HG02610 (cell line): ENCODE results near the gene IL17B.
"Not testable (repeated sequence)": the region's sequence is repeated elsewhere in the genome, so short reads cannot be mapped to it uniquely, and the experiment has no call there.

Source experiments
- ATAC-seq: cut with Tn5 transposase; IDR thresholded peaks from one replicate; pipeline ENCODE4 v1.9.1; 2021; ENCODE audit warnings: mild to moderate bottlenecking, moderate library complexity; ENCODE audit not compliant: unreplicated experiment

IL17B gene

DNA sequence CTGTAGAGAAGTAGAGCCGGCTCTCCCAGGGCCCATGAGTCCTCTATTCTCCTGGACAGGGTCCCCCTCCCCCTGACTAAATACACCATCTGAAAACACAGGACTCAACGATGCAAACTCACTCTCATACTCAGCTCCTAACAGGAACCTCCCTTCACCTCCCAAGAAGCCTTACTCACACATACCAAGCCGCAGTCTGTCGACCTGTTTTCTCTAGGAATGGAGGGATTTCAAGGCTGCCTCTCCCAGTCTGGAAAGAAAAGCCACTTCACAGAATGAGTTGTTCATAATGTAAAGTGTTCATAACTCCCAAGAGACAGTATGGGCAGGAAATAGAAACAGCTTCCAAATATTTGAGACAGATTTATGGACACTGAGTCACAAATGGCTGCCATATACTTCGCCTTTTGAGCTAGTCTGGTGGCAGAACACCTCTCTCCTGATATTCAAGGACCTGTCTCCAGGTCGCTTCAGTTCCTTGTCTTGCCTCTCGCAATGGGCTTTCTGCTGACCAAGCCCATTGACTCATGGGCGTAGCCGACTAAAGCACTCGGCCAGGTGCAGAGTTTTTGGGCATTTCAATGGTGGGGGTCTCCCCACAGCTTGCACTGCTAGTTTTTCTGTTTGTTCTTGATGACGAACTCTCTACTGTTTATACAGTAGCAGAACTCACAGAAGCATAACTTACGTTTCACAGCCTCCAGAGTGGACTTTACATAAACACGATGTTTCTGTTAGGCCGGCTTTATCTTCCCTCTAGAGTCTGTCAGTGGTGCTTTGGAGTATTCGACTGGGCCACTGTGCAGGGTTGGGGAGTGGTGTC is 25.0 kb upstream of the IL17B start:
- no peak for ATAC-seq

DNA sequence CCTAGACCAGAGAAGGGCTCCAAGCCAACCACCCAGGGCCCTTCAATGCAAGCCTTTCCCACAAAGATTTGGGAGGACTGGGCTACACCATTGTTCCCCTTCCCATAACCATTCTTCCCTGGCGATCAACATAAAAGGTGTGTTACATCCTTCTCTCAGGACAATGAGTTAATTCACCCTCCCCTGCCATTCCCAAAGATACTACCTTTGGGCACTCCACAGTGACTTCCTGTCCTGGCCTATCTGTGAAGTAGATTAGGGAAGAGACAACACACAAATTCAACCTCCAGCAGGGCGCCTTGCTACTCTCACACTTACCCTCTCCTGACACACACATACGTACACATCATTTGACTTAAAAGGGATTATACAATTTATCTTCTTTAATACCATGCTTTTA is 23.2 kb upstream of the IL17B start:
- no peak for ATAC-seq

DNA sequence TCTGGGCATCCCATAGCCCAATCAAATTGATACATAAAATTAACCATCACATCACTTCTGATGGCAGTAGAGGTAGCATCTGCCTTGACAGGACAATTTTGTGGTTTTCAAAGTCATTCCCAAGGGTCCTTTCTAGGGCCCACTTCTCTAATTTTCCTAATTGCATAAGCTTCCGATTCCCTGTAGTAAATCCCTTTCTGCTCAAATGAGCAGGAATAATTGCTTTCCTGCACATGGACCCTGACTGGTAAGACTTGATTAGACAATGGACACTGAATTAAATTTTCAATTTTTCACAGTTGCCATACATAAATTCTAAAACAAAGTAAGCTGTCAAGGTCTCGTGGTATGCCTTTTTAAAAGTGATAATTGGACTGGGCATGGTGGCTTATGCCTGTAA is 22.0 kb upstream of the IL17B start:
- no peak for ATAC-seq

DNA sequence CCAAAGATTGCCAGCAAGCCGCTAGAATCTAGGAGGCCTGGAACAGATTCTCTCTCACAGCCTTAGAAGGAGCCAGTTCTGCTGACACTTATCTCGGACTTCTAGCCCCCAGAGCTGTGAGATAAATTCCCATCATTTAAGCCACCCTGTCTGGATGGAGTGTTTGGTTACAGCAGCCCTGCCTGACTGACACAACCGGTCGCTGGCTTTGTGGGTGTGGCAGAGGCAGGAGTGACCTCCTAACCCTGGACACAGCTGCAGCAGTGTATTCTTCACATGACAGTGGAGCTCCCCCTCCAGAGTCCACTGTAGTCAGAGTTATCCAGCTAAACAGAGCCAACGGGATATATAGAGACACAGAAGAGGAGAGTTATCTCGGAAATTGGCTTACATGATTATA is 21.2 kb upstream of the IL17B start:
- ATAC-seq = no peak

DNA sequence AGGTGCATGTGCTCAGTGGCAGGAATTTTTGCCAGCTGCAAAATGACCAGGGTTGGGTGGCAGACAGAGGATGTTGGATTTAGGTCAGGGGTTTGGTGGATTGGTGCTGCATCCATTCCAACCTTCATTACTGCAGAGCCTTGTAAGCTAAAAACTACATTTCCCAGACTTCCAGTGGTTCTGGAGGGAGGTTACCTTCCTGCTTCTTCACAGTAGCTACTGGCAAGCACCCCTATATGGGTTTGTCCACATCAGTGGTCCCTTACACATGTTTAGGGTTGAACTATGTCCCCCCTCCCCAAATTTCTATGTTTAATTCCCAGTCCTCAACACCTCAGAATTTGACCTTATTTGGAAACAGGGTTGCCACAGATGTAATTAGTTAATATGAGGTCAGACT is 20.7 kb upstream of the IL17B start:
- ATAC-seq = no peak

DNA sequence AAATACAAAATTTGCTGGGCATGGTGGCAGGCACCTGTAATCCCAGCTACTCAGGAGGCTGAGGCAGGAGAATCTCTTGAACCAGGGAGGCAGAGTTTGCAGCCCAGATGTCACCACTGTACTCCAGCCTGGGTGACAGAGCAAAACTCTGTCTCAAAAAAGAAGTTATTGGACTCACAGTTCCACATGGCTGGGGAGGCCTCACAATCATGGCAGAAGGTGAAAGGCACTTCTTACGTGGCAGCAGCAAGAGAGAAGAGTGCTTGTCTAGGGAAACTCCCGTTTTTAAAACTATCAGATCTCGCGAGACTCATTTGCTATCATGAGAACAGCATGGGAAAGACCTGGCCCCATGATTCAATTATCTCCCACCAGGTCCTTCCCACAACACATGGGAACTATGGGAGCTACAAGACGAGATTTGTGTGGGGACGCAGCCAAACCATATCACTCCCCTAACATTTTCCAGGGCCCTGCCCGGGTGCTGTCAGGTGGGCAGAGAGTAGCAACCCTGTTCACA is 19.7 kb upstream of the IL17B start:
- not testable (repeated sequence) for ATAC-seq

DNA sequence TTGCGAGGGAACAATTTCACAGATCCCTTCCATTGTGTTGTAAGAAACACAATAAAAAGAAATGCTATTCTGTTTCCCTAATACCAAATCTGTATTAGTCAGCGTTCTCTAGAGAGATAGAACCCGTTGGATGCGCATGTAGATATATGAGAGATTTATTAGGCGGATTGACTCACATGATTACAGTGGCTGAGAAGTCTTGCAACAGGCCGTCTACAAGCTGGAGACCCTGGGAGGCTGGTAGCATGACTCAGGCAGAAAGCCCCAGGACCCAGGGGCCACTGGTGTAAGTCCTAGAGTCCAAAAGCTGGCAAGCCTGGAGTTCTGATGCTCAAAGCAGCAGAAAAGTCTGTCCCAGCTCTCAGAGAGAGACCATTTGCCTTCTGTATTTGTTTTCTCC is 18.4 kb upstream of the IL17B start:
- no peak for ATAC-seq

DNA sequence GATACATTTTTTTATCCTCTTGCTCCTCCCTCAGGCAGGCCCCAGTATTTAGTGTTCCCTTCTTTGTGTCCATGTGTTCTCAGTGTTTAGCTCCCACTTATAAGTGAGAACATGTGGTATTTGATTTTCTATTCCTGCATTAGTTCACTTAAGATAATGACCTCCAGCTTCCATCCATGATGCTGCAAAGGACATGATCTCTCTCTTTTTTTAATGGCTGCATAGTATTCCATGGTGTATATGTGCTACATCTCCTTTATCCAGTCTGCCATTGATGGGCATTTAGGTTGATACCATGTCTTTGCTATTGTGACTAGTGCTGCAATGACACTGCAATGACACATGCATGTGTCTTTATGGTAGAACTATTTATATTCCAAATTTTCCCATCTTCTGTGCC is 15.9 kb upstream of the IL17B start:
- not testable (repeated sequence) for ATAC-seq

DNA sequence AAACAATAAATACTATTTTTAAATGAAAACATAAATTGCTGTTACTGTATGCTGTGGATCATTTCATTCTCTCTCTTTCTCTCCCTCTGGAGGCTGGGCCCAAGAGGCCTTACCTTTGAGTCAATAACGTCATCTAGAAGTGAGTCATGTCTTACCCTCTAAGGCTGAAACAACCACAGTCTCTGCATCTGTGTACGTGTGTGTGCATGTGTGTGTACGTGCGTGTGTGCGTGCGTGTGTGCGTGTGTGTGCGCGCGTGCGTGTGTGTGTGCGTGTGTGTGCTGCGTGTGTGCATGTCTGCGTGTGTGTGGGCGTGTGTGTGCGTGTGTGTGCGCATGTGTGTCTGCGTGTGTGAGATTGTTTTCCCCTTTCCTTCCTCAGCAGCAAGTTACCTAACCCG is 13.6 kb upstream of the IL17B start:
- ATAC-seq = no peak

DNA sequence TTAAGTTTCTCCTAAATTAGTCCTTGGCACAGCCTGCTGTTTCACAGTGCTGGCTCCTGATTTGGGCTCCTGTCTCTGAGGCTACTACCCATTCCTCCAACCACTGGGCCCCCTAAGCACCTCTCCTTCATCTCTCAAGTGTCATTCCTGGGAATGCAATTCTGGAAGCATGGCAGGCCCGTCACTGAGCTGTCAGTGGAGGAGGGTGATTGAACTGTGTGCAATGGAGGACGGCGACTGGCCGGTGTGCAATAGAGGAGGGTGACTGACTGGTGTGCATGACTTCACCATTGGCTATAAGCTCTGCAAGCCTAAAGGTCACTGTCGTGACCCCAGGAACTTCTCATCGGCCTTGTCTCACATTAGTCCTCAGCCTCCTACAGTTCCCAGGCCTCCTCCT is 12.4 kb upstream of the IL17B start:
- no peak for ATAC-seq

DNA sequence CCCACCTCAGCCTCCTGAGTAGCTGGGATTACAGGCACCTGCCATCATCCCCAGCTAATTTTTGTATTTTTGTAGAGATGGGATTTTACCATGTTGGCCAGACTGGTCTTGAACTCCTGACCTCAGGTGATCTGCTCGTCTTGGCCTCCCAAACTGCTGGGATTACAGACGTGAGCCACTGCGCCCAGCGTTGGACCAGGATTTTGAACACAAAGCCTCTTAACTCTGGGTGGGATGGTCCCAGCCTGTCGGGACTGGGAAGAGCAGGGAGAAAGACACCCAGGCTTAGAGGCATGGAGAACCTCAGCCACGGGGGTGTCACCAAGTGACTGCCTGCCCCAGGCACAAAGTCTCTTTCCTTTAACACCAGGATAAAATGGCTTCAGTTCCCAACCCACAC is 12.0 kb upstream of the IL17B start:
- not testable (repeated sequence) for ATAC-seq

DNA sequence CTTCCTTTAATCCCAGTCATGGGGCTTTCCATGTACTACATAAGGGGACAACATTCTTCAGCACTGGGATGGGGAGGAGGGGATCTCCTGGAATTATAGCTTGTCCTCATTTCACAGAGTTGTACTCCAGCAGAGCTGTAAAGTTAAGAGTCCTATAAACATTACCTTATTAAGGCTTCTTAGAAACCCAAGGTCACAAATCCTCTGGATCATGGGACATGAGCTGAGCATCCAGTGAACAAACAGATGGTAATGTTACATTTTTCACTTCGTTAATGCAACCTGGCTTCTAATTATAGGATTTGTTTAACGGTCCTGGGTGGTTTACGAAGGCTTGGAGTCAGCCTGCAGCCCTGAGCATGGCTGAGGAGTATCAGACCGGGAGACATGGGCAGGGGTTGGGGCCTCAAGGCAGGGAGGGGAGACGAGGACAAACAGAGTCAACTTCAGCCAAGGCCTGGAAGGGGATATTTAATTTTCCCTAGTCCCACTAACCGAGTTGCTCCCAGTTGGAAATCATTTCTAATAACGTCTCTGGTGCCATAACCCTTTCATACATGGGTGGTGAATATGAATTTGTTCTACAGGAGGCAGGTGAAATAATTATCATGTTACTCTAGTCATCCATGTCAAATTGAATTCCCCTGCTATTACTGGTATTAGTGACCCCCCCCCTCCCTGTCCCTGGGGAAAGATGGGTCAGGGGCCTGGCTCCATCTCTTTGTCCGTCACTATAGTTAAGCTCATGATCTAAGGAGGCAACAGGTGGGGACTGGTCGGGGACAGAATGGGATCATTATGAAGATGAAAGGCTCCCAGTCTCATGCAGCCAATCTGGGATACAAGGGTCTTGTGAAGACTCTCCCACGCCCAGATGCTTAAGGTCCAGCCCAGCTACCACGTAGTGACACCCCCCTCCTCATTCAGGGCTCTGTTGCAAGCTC is 10.7 kb upstream of the IL17B start:
- ATAC-seq = no peak

DNA sequence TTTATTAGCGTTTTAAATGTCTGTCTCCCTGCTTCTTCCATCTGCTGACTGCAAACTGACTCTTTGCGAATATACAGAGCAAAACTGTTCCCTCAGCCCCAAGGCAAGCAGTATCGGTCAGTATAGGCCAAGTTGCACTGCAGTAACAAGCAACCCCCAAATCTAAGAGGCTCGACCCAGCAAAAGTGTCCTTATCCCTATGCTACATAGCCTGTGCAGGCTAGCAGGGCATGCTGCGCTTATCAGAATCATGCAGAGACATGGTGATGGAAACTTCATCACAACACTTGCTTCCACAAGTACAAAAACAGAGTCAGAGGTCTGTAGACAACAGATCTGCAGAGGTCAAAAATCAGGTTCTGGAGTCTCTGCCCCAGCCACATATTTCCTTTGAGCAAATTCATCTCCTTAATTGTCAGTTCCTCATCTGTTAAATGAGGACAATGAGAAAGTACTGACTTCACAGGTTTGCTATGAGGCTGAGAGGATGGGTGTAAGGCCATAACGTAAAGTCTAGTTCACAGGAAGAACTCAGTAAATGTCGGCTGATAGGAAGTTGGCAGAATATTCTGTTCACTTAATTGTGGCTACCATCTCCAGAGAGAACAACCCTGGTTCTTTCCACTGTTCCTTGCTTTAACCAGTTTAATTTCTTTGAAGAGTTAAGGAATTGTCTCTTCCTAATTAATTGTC is 9.6 kb upstream of the IL17B start:
- ATAC-seq = no peak

DNA sequence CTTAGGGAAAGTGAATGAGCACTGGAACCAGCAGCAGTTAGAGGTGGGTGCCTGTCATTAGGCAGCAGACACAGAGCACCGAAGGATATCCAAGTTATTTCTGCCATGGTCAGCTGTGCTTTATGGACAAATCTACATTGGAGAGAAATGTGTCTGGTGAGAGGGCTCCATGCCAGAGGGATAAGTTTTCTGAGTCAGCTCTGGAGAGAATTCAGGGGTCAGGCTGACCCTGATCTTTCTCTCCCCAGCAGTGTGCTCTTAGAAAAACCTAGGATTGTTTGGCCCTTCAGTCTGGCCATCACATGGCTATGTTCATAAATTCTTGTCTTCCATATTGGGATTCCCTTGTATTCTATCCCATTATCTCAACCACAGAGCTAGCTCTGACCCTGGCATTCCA is 8.9 kb upstream of the IL17B start:
- ATAC-seq = no peak

DNA sequence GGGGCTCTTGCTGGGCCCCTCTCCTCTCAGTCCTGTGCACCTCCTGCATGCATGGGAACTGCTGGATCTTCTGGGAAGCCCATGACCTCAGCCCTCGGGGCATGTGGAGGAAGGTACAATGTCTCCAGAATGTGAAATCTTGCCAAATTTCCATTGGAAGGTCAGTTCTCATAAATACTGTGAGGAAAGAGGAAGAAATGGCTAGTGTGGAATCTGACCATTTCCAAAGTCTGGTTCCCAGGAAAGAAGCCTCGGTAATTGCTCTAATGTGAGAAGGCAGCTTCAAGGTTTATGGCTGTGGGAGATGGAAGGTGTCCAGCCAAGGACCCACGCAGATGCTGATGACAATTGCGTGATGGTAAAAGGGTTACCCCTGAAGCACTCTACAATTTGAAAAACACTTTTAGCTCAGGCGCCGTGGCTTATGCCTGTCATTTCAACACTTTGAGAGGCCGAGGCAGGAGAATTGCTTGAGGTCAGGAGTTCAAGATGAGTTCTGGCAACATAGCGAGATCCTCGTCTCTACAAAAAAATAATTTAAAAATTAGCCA is 8.1 kb upstream of the IL17B start:
- ATAC-seq = no peak

DNA sequence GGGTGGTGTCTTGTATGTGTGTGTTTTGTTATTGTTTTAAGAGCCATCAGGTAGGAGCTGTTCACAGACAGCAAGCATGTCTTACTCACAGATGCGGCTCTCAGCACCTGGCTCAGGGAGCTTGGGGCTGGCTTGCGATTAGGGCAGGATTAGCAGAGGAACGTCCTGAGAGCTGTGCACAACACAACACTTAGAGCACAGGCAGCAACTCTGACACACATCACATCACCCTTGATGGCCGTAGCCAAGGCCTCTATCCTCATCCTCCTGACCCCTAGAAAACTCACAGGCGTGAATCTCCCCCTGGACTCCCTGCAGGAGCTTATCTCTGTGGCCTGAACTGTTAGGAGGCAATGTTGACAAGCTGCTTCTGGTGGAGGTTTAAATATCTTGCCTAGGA is 7.1 kb upstream of the IL17B start:
- no peak for ATAC-seq

DNA sequence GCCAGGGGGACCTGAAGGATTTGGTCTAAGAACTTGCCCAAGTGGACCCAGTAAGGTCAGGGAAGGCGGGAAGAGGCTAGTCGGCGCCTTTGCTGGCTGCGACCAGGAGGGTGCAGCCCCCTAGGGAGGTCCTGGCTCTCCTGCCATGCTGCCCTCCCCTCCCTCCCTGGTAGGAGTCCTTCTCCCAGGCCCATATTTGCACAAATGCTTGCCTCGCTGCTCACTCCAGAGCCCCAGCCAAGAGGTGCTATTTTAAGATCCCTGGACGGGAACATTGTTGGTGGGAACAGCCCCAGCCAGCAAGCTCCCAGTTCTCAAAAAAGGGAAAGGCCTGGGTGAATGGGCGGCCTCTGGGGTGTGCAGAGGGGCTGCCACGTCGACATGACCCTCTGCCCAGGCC is 4.3 kb upstream of the IL17B start:
- no peak for ATAC-seq

DNA sequence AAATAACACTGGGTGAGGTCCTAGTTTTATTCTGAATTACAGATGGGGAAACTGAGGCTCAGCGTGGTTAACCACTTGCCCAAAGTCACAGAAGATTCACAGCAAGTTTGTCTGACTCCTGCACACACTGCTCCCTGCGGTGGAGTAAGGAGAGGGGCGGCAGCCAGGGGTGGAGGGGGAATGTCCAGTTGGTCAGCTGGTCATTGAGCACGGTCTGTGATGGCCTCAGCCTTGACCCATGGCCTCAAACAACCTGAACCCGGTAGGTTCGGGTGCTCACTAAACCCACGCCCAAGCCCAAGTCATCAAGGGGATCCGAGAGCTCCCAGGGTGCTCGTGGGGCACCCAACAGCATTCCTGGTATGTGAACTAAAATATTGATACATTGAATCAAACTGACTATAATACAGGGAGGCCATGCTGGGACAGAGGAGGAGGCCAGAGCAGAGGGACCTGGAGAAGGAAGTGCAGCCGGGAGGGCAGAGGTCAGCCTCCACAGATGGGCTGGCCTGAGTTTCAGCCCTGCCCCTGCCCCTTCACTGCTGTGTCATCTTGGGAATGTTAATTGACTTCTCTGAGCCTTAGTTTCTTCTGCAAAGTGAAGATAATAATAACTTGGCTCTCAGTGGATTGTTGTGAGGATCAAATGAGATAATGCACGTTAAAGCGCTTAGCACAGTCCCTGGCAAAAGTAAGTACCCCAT is 3.6 kb upstream of the IL17B start:
- ATAC-seq = no peak

DNA sequence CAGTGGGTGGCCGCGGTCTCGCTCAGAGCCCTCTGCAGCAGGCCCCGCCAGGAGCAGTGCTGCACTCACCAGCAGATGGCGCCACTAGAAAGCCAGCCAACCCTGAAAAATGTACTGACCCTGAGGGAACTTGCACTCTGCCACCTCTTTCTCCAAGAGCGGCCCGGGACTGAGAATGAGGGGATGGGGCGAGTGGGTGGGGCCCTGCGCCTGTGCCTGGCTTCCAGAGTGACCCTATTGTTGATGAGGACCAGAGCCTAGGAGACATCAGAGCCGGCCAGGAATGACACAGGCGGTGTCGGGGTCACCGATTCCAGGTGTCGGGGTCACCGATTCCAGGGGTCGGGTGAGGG is 2.9 kb upstream of the IL17B start:
- ATAC-seq = peak; percentile 61

DNA sequence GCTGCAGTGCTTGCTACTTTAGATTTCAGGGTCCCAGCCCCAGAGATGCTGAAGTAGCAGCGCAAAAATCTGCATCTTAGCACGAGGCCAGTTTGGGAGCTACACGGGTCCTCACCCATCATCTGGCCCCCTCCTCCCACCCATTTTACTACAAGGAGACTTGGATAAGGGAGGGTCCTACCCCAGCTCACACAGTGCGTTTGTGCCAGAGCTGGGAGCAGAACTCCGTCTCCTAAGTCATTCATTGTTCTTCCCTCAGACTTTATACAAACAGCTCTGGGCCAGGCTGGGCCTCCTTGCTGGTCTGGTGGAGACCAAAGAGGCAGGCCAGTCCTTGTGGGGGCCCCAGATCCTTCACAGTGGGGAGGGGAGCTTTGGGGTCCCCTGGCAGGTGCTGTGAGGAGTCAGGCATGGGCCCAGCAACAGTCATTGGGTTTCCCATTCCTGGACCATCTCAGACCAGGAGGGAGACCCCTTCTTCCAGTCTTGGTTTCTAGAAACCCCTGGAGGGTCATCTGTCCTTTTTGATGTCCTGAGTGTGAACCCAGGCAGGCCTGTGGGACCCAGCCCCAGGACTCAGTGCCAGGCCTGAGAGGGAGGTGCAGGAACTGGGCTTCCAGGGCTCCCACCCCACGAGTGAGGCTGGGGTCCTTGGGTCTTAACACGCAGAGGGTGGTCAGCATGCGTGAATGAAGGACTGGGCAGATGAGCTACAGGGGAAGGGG is 2.3 kb upstream of the IL17B start:
- no peak for ATAC-seq
